ENCODE data around the gene CNTNAP5.

The CNTNAP5 gene

DNA sequence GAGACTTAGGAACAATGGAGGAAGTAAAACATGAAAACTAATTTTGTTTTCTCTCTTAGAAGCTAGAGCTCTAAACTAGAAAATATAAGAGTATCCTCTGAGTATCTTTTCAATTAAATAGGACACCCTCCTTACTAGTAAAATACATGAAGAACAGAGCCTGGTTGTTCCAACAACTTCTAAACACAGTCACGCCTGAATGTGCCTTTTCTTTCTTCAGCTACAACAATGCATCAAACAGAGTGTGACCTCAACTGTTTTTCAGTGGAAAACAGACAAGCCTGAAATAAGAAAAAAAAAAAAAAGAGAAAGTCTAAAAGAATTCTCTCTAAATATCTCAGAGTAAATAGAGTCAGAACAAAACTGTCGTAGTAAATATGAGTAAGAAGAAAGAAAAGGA lies 928.8 kb downstream of the CNTNAP5 start:
- ChIA-PET POLR2A (no interaction called here), CTCF (no interaction called here)
- no peak for TF ChIP-seq FOXM1 (IDR thresholded peaks at IDR 0.05; ENCODE audit: borderline replicate concordance)
- no peak for TF ChIP-seq HDGF (IDR thresholded peaks at IDR 0.05; ENCODE audit: borderline replicate concordance)
- no peak for TF ChIP-seq NFRKB (IDR thresholded peaks at IDR 0.05)
- TF ChIP-seq LEF1 (IDR thresholded peaks at IDR 0.05; ENCODE audit: borderline replicate concordance), result no peak
- TF ChIP-seq ARNT (IDR thresholded peaks at IDR 0.05), result no peak
- no peak for TF ChIP-seq CTBP1 (IDR thresholded peaks at IDR 0.05; ENCODE audit: borderline replicate concordance)
- no peak for TF ChIP-seq L3MBTL2 (conservative IDR thresholded peaks at IDR 0.05)
- TF ChIP-seq ZNF384 (IDR thresholded peaks at IDR 0.05), result no peak
- no peak for TF ChIP-seq SUZ12 (IDR thresholded peaks at IDR 0.05)
- TF ChIP-seq FOXK2 (IDR thresholded peaks at IDR 0.05), result no peak
- no peak for TF ChIP-seq FOXA1 (IDR thresholded peaks at IDR 0.05)
- TF ChIP-seq ELF4 (IDR thresholded peaks at IDR 0.05), result no peak
- TF ChIP-seq TARDBP (IDR thresholded peaks at IDR 0.05), result no peak
- TF ChIP-seq, protein P1, sequence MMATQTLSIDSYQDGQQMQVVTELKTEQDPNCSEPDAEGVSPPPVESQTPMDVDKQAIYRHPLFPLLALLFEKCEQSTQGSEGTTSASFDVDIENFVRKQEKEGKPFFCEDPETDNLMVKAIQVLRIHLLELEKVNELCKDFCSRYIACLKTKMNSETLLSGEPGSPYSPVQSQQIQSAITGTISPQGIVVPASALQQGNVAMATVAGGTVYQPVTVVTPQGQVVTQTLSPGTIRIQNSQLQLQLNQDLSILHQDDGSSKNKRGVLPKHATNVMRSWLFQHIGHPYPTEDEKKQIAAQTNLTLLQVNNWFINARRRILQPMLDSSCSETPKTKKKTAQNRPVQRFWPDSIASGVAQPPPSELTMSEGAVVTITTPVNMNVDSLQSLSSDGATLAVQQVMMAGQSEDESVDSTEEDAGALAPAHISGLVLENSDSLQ (IDR thresholded peaks at IDR 0.05), result no peak
- no peak for TF ChIP-seq BHLHE40 (IDR thresholded peaks at IDR 0.05; ENCODE audit: borderline replicate concordance)
- no peak for TF ChIP-seq SP1 (IDR thresholded peaks at IDR 0.05)
- DNase-seq (ENCODE audit: extremely low spot score), result no peak

- TF ChIP-seq CTBP1 (IDR thresholded peaks at IDR 0.05; ENCODE audit: borderline replicate concordance) (no peak), ELF4 (IDR thresholded peaks at IDR 0.05) (no peak), FOXK2 (IDR thresholded peaks at IDR 0.05) (no peak), SP1 (IDR thresholded peaks at IDR 0.05) (no peak), FOXA1 (IDR thresholded peaks at IDR 0.05) (no peak), ZNF384 (IDR thresholded peaks at IDR 0.05) (no peak), SUZ12 (IDR thresholded peaks at IDR 0.05) (no peak), ARNT (IDR thresholded peaks at IDR 0.05) (no peak), NFRKB (IDR thresholded peaks at IDR 0.05) (no peak), HDGF (IDR thresholded peaks at IDR 0.05; ENCODE audit: borderline replicate concordance) (no peak), BHLHE40 (IDR thresholded peaks at IDR 0.05; ENCODE audit: borderline replicate concordance) (no peak), TARDBP (IDR thresholded peaks at IDR 0.05) (no peak), FOXM1 (IDR thresholded peaks at IDR 0.05; ENCODE audit: borderline replicate concordance) (no peak)
- TF ChIP-seq, protein P1 (IDR thresholded peaks at IDR 0.05), result no peak
- ChIA-PET POLR2A (no interaction called here), CTCF (no interaction called here)
- no peak for DNase-seq (ENCODE audit: extremely low spot score)
These were observed 934.5 kb downstream of the CNTNAP5 start for GRCh38 chr2:124959581-124959980.

DNA sequence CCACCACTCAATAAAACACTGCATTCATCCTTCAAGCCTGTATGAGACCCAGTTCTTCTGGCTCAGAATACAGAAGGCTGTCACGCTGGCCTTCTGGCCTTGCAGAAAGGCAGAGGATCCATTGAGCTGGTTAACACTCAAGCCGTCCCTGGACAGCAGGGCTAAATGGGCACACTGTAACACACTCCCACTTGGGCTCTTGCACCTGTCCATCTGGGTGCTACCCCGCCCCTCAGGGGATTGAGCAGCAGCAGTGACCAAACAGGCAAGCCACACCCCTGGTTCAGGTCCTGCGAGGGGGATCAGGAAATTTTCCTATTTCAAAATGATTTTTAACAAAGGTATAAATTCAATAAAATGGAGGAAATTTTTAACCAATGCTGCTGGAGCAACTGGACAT lies 936.0 kb downstream of the CNTNAP5 start:
- TF ChIP-seq CTBP1 (IDR thresholded peaks at IDR 0.05; ENCODE audit: borderline replicate concordance) (no peak), ZNF384 (IDR thresholded peaks at IDR 0.05) (no peak)
- no peak for DNase-seq (ENCODE audit: extremely low spot score)
- POLR2A ChIA-PET, result no interaction called here
- CTCF ChIA-PET, result no interaction called here

Measured in HEK293T (cell line).